Measurements from ENCODE around the gene CPNE5.

DNA sequence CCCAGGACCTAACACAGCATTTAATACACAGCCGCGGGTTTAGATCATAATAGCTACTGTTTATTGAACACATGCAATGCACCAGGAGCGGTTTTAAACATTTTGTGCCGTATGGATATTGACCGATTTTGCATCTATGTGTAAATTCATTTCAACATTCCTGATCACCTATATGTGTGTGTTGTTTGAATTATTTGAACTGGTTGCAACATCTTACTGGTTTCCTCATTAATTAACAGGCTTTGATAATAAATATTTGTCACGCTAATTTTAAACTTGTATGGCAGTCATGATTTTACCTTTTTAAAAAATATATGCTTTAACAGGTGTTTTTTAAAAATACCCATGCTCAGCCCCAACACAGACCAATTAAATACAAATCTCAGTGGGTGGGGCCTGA, 35.8 kb downstream of the CPNE5 start:
- no peak for TF ChIP-seq CTCF (conservative IDR thresholded peaks at IDR 0.05 in 1 of 2, IDR thresholded peaks at IDR 0.05 in 1 of 2; ENCODE audit: low read depth in 1 of 2, low read length in 2 of 2)
- no peak for TF ChIP-seq EZH2 (IDR thresholded peaks at IDR 0.05; ENCODE audit: low read length, missing control alignments)
